ENCODE measurements around the gene SAMD4A.
A peak's percentile ranks its signal among the peaks of the same experiment; 100 is the strongest.

The SAMD4A gene

DNA sequence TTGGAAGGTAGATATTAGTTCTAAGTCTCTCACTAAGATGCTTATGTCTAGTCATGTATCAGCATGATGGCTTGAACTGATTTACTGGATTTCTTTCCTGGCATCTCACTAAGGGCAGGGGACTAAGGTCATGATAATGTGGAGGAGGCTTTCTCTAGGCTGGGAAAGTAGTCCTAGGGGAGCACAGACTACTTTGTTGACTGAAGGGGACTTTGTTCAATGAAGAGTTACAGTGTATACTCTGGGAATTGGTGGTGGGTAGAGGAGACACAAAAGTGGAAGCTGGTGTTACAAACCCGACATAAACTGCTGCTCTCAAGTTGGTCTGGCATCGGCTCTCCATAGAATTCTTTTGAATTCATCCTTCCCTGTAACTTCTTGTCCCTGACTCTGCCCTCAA, 75.2 kb downstream of the SAMD4A start:
- Histone ChIP-seq H2AK5ac (ENCODE audit: low read length) (no peak overlapping the region), H2AFZ (ENCODE audit: insufficient read depth, low read length, poor library complexity) (no peak overlapping the region), H3K4me3 (ENCODE audit: low read depth, low read length) (no peak overlapping the region), H3K9me3 (ENCODE audit: insufficient read depth, low read depth, low read length) (no peaks in the 10 kb centered on the region), H4K12ac (ENCODE audit: low read depth, low read length) (no peak overlapping the region), H3K23ac (ENCODE audit: low read length) (no peak overlapping the region), H4K8ac (ENCODE audit: low read depth, low read length) (no peak overlapping the region), H3K79me1 (ENCODE audit: low read length) (peaks cover 16% of the 10 kb centered on the region), H3K9ac (ENCODE audit: low read length) (no peak overlapping the region), H3K4me1 (ENCODE audit: control insufficient read depth in 1 of 2, insufficient read depth in 2 of 2, low read length in 2 of 2) (peaks cover 21 to 23% of the 10 kb centered on the region in 2 experiments), H2BK12ac (ENCODE audit: low read length) (no peak overlapping the region), H3K79me2 (ENCODE audit: control insufficient read depth, insufficient read depth, low read length, poor library complexity) (peaks cover 2% of the 10 kb centered on the region), H3K14ac (ENCODE audit: low read length) (no peak overlapping the region), H2BK5ac (ENCODE audit: low read depth, low read length, poor library complexity) (peak overlapping the region; percentile 9), H2BK120ac (ENCODE audit: insufficient read depth, low read length, poor library complexity) (peak overlapping the region; percentile 27), H3K27me3 (ENCODE audit: insufficient read depth, low read length) (no peaks in the 10 kb centered on the region), H3K4me2 (ENCODE audit: low read length) (no peak overlapping the region), H3K27ac (ENCODE audit: low read depth, low read length) (no peak overlapping the region), H3K18ac (ENCODE audit: low read length) (no peak overlapping the region), H3K4ac (ENCODE audit: low read depth, low read length) (no peak overlapping the region), H3K36me3 (ENCODE audit: control insufficient read depth in 1 of 2, insufficient read depth in 2 of 2, low read length in 2 of 2) (no peaks in the 10 kb centered on the region), H4K91ac (ENCODE audit: low read depth, low read length) (no peak overlapping the region)
- no peak for DNase-seq
- no CpG with 5 or more reads among the region's 2 CpGs for WGBS (ENCODE audit: extremely low coverage, insufficient coverage, insufficient read length)

GRCh38 chr14:54642801-54643695, 76.1 kb downstream of the SAMD4A start:
- Histone ChIP-seq H3K23ac (ENCODE audit: low read length) (no peak overlapping the region), H3K27ac (ENCODE audit: low read depth, low read length) (peak overlapping the region; percentile 59), H3K4ac (ENCODE audit: low read depth, low read length) (no peak overlapping the region), H3K4me2 (ENCODE audit: low read length) (peak overlapping the region; percentile 35), H3K14ac (ENCODE audit: low read length) (peak overlapping the region; percentile 48), H3K4me3 (ENCODE audit: low read depth, low read length) (no peak overlapping the region), H3K4me1 (ENCODE audit: control insufficient read depth in 1 of 2, insufficient read depth in 2 of 2, low read length in 2 of 2) (peaks cover 21 to 23% of the 10 kb centered on the region in 2 experiments), H3K36me3 (ENCODE audit: control insufficient read depth in 1 of 2, insufficient read depth in 2 of 2, low read length in 2 of 2) (no peaks in the 10 kb centered on the region), H3K9ac (ENCODE audit: low read length) (no peak overlapping the region), H2AK5ac (ENCODE audit: low read length) (no peak overlapping the region), H2AFZ (ENCODE audit: insufficient read depth, low read length, poor library complexity) (no peak overlapping the region), H3K79me1 (ENCODE audit: low read length) (peaks cover 16% of the 10 kb centered on the region), H2BK12ac (ENCODE audit: low read length) (no peak overlapping the region), H2BK120ac (ENCODE audit: insufficient read depth, low read length, poor library complexity) (peak overlapping the region; percentile 50), H3K27me3 (ENCODE audit: insufficient read depth, low read length) (no peaks in the 10 kb centered on the region), H4K8ac (ENCODE audit: low read depth, low read length) (peak overlapping the region; percentile 1), H4K91ac (ENCODE audit: low read depth, low read length) (no peak overlapping the region), H3K9me3 (ENCODE audit: insufficient read depth, low read depth, low read length) (no peaks in the 10 kb centered on the region), H2BK5ac (ENCODE audit: low read depth, low read length, poor library complexity) (peak overlapping the region; percentile 9), H4K12ac (ENCODE audit: low read depth, low read length) (no peak overlapping the region), H3K79me2 (ENCODE audit: control insufficient read depth, insufficient read depth, low read length, poor library complexity) (peaks cover 2% of the 10 kb centered on the region), H3K18ac (ENCODE audit: low read length) (peak overlapping the region; percentile 12)
- DNase-seq: peak in 1 of 2 donors; percentile 67
- WGBS (ENCODE audit: extremely low coverage, insufficient coverage, insufficient read length): no CpG with 5 or more reads among the region's 9 CpGs

DNA sequence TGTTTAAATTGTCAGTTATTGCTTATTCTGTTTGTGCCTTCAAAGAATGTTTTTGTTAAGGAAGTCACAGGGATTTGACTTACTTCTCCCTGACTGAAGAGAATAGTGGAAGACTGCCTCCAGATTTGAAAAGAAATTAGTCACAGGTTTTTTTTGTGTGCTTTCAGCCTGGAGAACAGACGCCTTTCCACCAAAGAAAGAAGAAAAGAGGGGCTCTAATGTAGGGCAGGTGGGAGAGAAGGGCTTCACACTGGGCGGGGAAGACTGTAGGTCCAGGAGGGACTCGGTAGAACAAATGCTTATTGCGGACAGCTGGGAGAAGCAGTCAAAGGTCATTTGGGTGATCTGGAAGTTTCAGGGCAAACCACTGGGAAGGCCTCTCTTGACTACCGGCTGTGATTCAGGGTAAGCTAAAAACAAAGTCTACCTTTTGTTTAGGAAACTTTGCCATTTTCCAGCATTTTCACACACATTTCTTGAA, 76.8 kb downstream of the SAMD4A start:
- Histone ChIP-seq H3K79me2 (ENCODE audit: control insufficient read depth, insufficient read depth, low read length, poor library complexity) (peaks cover 3% of the 10 kb centered on the region), H3K9ac (ENCODE audit: low read length) (no peak overlapping the region), H3K4me1 (ENCODE audit: control insufficient read depth in 1 of 2, insufficient read depth in 2 of 2, low read length in 2 of 2) (peaks cover 21 to 23% of the 10 kb centered on the region in 2 experiments), H3K4ac (ENCODE audit: low read depth, low read length) (peak overlapping the region; percentile 40), H3K9me3 (ENCODE audit: insufficient read depth, low read depth, low read length) (no peaks in the 10 kb centered on the region), H3K27me3 (ENCODE audit: insufficient read depth, low read length) (no peaks in the 10 kb centered on the region), H3K4me3 (ENCODE audit: low read depth, low read length) (no peak overlapping the region), H4K91ac (ENCODE audit: low read depth, low read length) (peak overlapping the region; percentile 81), H2BK5ac (ENCODE audit: low read depth, low read length, poor library complexity) (peak overlapping the region; percentile 86), H3K79me1 (ENCODE audit: low read length) (peaks cover 17% of the 10 kb centered on the region), H3K36me3 (ENCODE audit: control insufficient read depth in 1 of 2, insufficient read depth in 2 of 2, low read length in 2 of 2) (no peaks in the 10 kb centered on the region), H2BK12ac (ENCODE audit: low read length) (peak overlapping the region; percentile 93), H3K14ac (ENCODE audit: low read length) (peak overlapping the region; percentile 44), H4K8ac (ENCODE audit: low read depth, low read length) (peak overlapping the region; percentile 43), H2BK120ac (ENCODE audit: insufficient read depth, low read length, poor library complexity) (peak overlapping the region; percentile 84), H3K18ac (ENCODE audit: low read length) (no peak overlapping the region), H3K27ac (ENCODE audit: low read depth, low read length) (peak overlapping the region; percentile 76), H4K12ac (ENCODE audit: low read depth, low read length) (no peak overlapping the region), H3K23ac (ENCODE audit: low read length) (no peak overlapping the region), H2AK5ac (ENCODE audit: low read length) (peak overlapping the region; percentile 46), H3K4me2 (ENCODE audit: low read length) (no peak overlapping the region), H2AFZ (ENCODE audit: insufficient read depth, low read length, poor library complexity) (no peak overlapping the region)
- no CpG with 5 or more reads among the region's 5 CpGs for WGBS (ENCODE audit: extremely low coverage, insufficient coverage, insufficient read length)
- DNase-seq: no peak

GRCh38 chr14:54645639-54646038, 78.7 kb downstream of the SAMD4A start:
- Histone ChIP-seq H3K18ac (ENCODE audit: low read length) (no peak overlapping the region), H3K4me1 (ENCODE audit: control insufficient read depth in 1 of 2, insufficient read depth in 2 of 2, low read length in 2 of 2) (peaks cover 23 to 25% of the 10 kb centered on the region in 2 experiments), H3K36me3 (ENCODE audit: control insufficient read depth in 1 of 2, insufficient read depth in 2 of 2, low read length in 2 of 2) (no peaks in the 10 kb centered on the region), H3K23ac (ENCODE audit: low read length) (no peak overlapping the region), H3K9ac (ENCODE audit: low read length) (no peak overlapping the region), H3K79me2 (ENCODE audit: control insufficient read depth, insufficient read depth, low read length, poor library complexity) (peaks cover 4% of the 10 kb centered on the region), H4K91ac (ENCODE audit: low read depth, low read length) (no peak overlapping the region), H3K14ac (ENCODE audit: low read length) (no peak overlapping the region), H2AK5ac (ENCODE audit: low read length) (no peak overlapping the region), H4K8ac (ENCODE audit: low read depth, low read length) (no peak overlapping the region), H2BK12ac (ENCODE audit: low read length) (no peak overlapping the region), H3K4ac (ENCODE audit: low read depth, low read length) (no peak overlapping the region), H2BK5ac (ENCODE audit: low read depth, low read length, poor library complexity) (no peak overlapping the region), H3K9me3 (ENCODE audit: insufficient read depth, low read depth, low read length) (no peaks in the 10 kb centered on the region), H3K4me3 (ENCODE audit: low read depth, low read length) (no peak overlapping the region), H4K12ac (ENCODE audit: low read depth, low read length) (no peak overlapping the region), H2BK120ac (ENCODE audit: insufficient read depth, low read length, poor library complexity) (no peak overlapping the region), H2AFZ (ENCODE audit: insufficient read depth, low read length, poor library complexity) (no peak overlapping the region), H3K4me2 (ENCODE audit: low read length) (no peak overlapping the region), H3K27me3 (ENCODE audit: insufficient read depth, low read length) (no peaks in the 10 kb centered on the region), H3K27ac (ENCODE audit: low read depth, low read length) (no peak overlapping the region), H3K79me1 (ENCODE audit: low read length) (peaks cover 25% of the 10 kb centered on the region)
- DNase-seq: no peak
- WGBS (ENCODE audit: extremely low coverage, insufficient coverage, insufficient read length): no CpG with 5 or more reads among the region's 3 CpGs
